ENCODE data around the gene ADGRG3. TPM values are rescaled to one million over a fixed set of nuclear protein-coding genes. Genes with fewer than 3 reads are reported as not detected.
A peak's percentile ranks its signal among the peaks of the same experiment; 100 is the strongest.

The ADGRG3 gene
- total and polyA plus RNA-seq, 9 of the 15 experiments (the other 6 are each of a cell fraction or from before 2014, with no cell fraction given), result 0.09 to 0.52 (median 0.14) TPM; not detected in 3

DNA sequence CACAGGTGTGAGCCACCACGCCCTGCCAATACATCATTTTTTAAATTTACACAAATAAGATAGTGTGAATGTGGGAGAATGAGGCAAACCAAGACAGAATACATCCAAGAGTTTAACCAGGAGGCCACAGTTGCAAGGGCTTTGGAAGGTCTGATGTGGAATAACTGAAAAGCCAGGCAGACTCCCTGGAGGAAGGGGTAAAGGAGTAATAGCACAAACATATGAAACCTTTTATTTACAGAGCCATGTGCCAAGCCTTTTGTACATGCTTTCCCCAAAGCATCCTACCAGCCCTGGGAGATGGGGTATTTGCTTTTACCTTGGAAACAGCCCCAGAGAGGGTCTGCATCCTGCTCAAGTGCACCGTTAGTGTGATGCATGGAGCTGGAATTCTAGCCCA, 4.7 kb downstream of the ADGRG3 start:
- Histone ChIP-seq H3K27me3 (ENCODE audit: control insufficient read depth in 2 of 2, insufficient read depth in 2 of 2, low read length in 2 of 2) (0 out of 5 replicates have a peak, but pooled peaks cover 0 to 5% of the 10 kb centered on the region in 2 experiments), H2AFZ (ENCODE audit: low read depth, low read length) (no peak overlapping the region), H3K9me1 (ENCODE audit: control insufficient read depth, insufficient read depth, low read length) (peaks cover 1% of the 10 kb centered on the region), H3K27ac (ENCODE audit: extremely low read depth, low read depth, low read length) (no peak overlapping the region), H3K9ac (ENCODE audit: insufficient read depth in 1 of 2, low read depth in 2 of 2, low read length in 2 of 2) (no peak overlapping the region), H3K4me2 (ENCODE audit: insufficient read depth, low read length) (no peak overlapping the region), H3K9me3 (replicated peaks; ENCODE audit: control insufficient read depth, insufficient read depth, low read depth, low read length) (no peaks in the 10 kb centered on the region), H3K79me2 (ENCODE audit: control insufficient read depth, insufficient read depth, low read length) (no peaks in the 10 kb centered on the region), H3K36me3 (ENCODE audit: control insufficient read depth, insufficient read depth, low read length) (no peaks in the 10 kb centered on the region), H3K4me3 (no peak overlapping the region), H4K20me1 (replicated peaks; ENCODE audit: control insufficient read depth, insufficient read depth, low read length) (no peaks in the 10 kb centered on the region), H3K4me1 (replicated peaks in 1 of 2; ENCODE audit: control insufficient read depth in 2 of 2, insufficient read depth in 2 of 2, low read length in 2 of 2) (peaks cover 31 to 37% of the 10 kb centered on the region in 2 experiments)
- no TSS peak for BruUV-seq (replicated peaks)
- 48% methylated on average over 2 of the region's 2 CpGs for WGBS (ENCODE audit: insufficient coverage, low coverage, missing lambda C conversion rate)
- DNase-seq (ENCODE audit: extremely low read depth in 1 of 4, low spot score in 3 of 4) (no peak), FAIRE-seq (no peak), ATAC-seq (no peak)
- in situ Hi-C loops (cut with MboI) (no loop called here), intact Hi-C loops (cut with micrococcal nuclease) (no loop called here)
- TF ChIP-seq NR0B1 (IDR thresholded peaks at IDR 0.05; ENCODE audit: partially characterized antibody) (no peak), MCM7 (IDR thresholded peaks at IDR 0.05) (no peak), ZFP36 (IDR thresholded peaks at IDR 0.05; ENCODE audit: low read depth, low read length, partially characterized antibody) (peak; percentile 96), ZNF780A (CRISPR knock-in tag; IDR thresholded peaks at IDR 0.05) (no peak), NCOA4 (IDR thresholded peaks at IDR 0.05; ENCODE audit: partially characterized antibody) (no peak), TSHZ1 (CRISPR knock-in tag; IDR thresholded peaks at IDR 0.05) (no peak), ZNF436 (CRISPR knock-in tag; IDR thresholded peaks at IDR 0.05) (0 out of 2 replicates have a peak, but pooled peaks have one; percentile 31), BCOR (IDR thresholded peaks at IDR 0.05) (peak; percentile 27; the same call in 1 of the 2 replicates), RBM25 (IDR thresholded peaks at IDR 0.05; ENCODE audit: low read depth, low read length, severe bottlenecking) (peak; percentile 70), RAD21 (CRISPR knock-in tag; conservative IDR thresholded peaks at IDR 0.05 in 1 of 2, IDR thresholded peaks at IDR 0.05 in 1 of 2) (no peak), TEAD4 (IDR thresholded peaks at IDR 0.05; ENCODE audit: low read length) (no peak), TEAD4 (CRISPR knock-in tag; IDR thresholded peaks at IDR 0.05; ENCODE audit: borderline replicate concordance) (no peak)
- TF ChIP-seq, protein P1, sequence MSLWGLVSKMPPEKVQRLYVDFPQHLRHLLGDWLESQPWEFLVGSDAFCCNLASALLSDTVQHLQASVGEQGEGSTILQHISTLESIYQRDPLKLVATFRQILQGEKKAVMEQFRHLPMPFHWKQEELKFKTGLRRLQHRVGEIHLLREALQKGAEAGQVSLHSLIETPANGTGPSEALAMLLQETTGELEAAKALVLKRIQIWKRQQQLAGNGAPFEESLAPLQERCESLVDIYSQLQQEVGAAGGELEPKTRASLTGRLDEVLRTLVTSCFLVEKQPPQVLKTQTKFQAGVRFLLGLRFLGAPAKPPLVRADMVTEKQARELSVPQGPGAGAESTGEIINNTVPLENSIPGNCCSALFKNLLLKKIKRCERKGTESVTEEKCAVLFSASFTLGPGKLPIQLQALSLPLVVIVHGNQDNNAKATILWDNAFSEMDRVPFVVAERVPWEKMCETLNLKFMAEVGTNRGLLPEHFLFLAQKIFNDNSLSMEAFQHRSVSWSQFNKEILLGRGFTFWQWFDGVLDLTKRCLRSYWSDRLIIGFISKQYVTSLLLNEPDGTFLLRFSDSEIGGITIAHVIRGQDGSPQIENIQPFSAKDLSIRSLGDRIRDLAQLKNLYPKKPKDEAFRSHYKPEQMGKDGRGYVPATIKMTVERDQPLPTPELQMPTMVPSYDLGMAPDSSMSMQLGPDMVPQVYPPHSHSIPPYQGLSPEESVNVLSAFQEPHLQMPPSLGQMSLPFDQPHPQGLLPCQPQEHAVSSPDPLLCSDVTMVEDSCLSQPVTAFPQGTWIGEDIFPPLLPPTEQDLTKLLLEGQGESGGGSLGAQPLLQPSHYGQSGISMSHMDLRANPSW (CRISPR knock-in tag; IDR thresholded peaks at IDR 0.05), result no peak
- CTCF ChIA-PET (ENCODE audit: low intra/inter-chr PET ratio), result no interaction called here
- POLR2A ChIA-PET, result interaction anchor here (0.6 to 2.3 kb wide), 5 partner anchors 10 to 43 kb away, joined by 3 to 12 read pairs (median 3); no protein-coding TSS in a partner anchor
